ENCODE results near the gene CACNA2D1.

Gene CACNA2D1

GRCh38 chr7:82275342-82275741, 168.2 kb downstream of the CACNA2D1 start:
- peak; percentile 48 for DNase-seq

GRCh38 chr7:82274681-82275080, 168.9 kb downstream of the CACNA2D1 start:
- no peak for DNase-seq

- no peak for DNase-seq
These were observed 169.7 kb downstream of the CACNA2D1 start for GRCh38 chr7:82273886-82274285.

- DNase-seq: no peak
These were observed 172.7 kb downstream of the CACNA2D1 start for GRCh38 chr7:82270870-82271269.

- no peak for DNase-seq
These were observed 174.9 kb downstream of the CACNA2D1 start for GRCh38 chr7:82268632-82269031.

GRCh38 chr7:82266081-82266480, 177.5 kb downstream of the CACNA2D1 start:
- DNase-seq: no peak

- peak; percentile 98 for DNase-seq
These were observed 178.7 kb downstream of the CACNA2D1 start for GRCh38 chr7:82264783-82265305.

GRCh38 chr7:82263920-82264782, 179.4 kb downstream of the CACNA2D1 start:
- DNase-seq: peak; percentile 78

- no peak for DNase-seq
These were observed 185.4 kb downstream of the CACNA2D1 start for GRCh38 chr7:82258181-82258580.

GRCh38 chr7:82257118-82257695, 186.4 kb downstream of the CACNA2D1 start:
- DNase-seq: peak; percentile 63

GRCh38 chr7:82255706-82256105, 187.9 kb downstream of the CACNA2D1 start:
- DNase-seq: no peak

- DNase-seq: no peak
These were observed 193.0 kb downstream of the CACNA2D1 start for GRCh38 chr7:82250598-82250997.

- no peak for DNase-seq
These were observed 193.6 kb downstream of the CACNA2D1 start for GRCh38 chr7:82249979-82250378.

GRCh38 chr7:82247814-82248433, 195.7 kb downstream of the CACNA2D1 start:
- DNase-seq: no peak

- no peak for DNase-seq
These were observed 198.5 kb downstream of the CACNA2D1 start for GRCh38 chr7:82244947-82245517.

GRCh38 chr7:82241356-82241755, 202.2 kb downstream of the CACNA2D1 start:
- DNase-seq: peak; percentile 95

GRCh38 chr7:82235713-82236112, 207.9 kb downstream of the CACNA2D1 start:
- DNase-seq: no peak

- DNase-seq: peak; percentile 77
These were observed 209.0 kb downstream of the CACNA2D1 start for GRCh38 chr7:82234457-82235049.

GRCh38 chr7:82230811-82231581, 212.6 kb downstream of the CACNA2D1 start:
- no peak for DNase-seq

- DNase-seq: no peak
These were observed 214.4 kb downstream of the CACNA2D1 start for GRCh38 chr7:82229164-82229563.

- no peak for DNase-seq
These were observed 217.4 kb downstream of the CACNA2D1 start for GRCh38 chr7:82226191-82226590.

GRCh38 chr7:82224529-82224928, 219.0 kb downstream of the CACNA2D1 start:
- DNase-seq: peak; percentile 67
